ENCODE data around the gene PRDM16.

The PRDM16 gene

GRCh38 chr1:3417082-3417739 is 348.2 kb downstream of the PRDM16 start:
- DNase-seq (ENCODE audit: low spot score), result no peak

- DNase-seq (ENCODE audit: low spot score), result no peak
Measured at GRCh38 chr1:3417934-3418333, 348.9 kb downstream of the PRDM16 start.

GRCh38 chr1:3418600-3418999 is 349.6 kb downstream of the PRDM16 start:
- no peak for DNase-seq (ENCODE audit: low spot score)

GRCh38 chr1:3419415-3420204 is 350.6 kb downstream of the PRDM16 start:
- no peak for DNase-seq (ENCODE audit: low spot score)

GRCh38 chr1:3420218-3420951 is 351.4 kb downstream of the PRDM16 start:
- no peak for DNase-seq (ENCODE audit: low spot score)

- no peak for DNase-seq (ENCODE audit: low spot score)
Measured at GRCh38 chr1:3422638-3423037, 353.6 kb downstream of the PRDM16 start.

- DNase-seq (ENCODE audit: low spot score), result no peak
Measured at GRCh38 chr1:3423245-3423829, 354.3 kb downstream of the PRDM16 start.

GRCh38 chr1:3423896-3424611 is 355.1 kb downstream of the PRDM16 start:
- DNase-seq (ENCODE audit: low spot score), result no peak

GRCh38 chr1:3425486-3426215 is 356.6 kb downstream of the PRDM16 start:
- no peak for DNase-seq (ENCODE audit: low spot score)

- DNase-seq (ENCODE audit: low spot score), result no peak
Measured at GRCh38 chr1:3426956-3427535, 358.0 kb downstream of the PRDM16 start.

GRCh38 chr1:3427711-3428704 is 359.0 kb downstream of the PRDM16 start:
- no peak for DNase-seq (ENCODE audit: low spot score)

GRCh38 chr1:3428899-3429298 is 359.9 kb downstream of the PRDM16 start:
- DNase-seq (ENCODE audit: low spot score), result no peak

GRCh38 chr1:3429320-3429719 is 360.3 kb downstream of the PRDM16 start:
- DNase-seq (ENCODE audit: low spot score), result no peak

- DNase-seq (ENCODE audit: low spot score), result no peak
Measured at GRCh38 chr1:3429766-3430165, 360.8 kb downstream of the PRDM16 start.

GRCh38 chr1:3430406-3430805 is 361.4 kb downstream of the PRDM16 start:
- no peak for DNase-seq (ENCODE audit: low spot score)

- no peak for DNase-seq (ENCODE audit: low spot score)
Measured at GRCh38 chr1:3430820-3431219, 361.8 kb downstream of the PRDM16 start.

- DNase-seq (ENCODE audit: low spot score), result peak; percentile 64
Measured at GRCh38 chr1:3431266-3431665, 362.3 kb downstream of the PRDM16 start.

GRCh38 chr1:3431686-3432085 is 362.7 kb downstream of the PRDM16 start:
- no peak for DNase-seq (ENCODE audit: low spot score)

GRCh38 chr1:3432306-3432705 is 363.3 kb downstream of the PRDM16 start:
- DNase-seq (ENCODE audit: low spot score), result no peak

- DNase-seq (ENCODE audit: low spot score), result no peak
Measured at GRCh38 chr1:3433076-3433475, 364.1 kb downstream of the PRDM16 start.
